ENCODE measurements around the gene POLR3H.

DNA sequence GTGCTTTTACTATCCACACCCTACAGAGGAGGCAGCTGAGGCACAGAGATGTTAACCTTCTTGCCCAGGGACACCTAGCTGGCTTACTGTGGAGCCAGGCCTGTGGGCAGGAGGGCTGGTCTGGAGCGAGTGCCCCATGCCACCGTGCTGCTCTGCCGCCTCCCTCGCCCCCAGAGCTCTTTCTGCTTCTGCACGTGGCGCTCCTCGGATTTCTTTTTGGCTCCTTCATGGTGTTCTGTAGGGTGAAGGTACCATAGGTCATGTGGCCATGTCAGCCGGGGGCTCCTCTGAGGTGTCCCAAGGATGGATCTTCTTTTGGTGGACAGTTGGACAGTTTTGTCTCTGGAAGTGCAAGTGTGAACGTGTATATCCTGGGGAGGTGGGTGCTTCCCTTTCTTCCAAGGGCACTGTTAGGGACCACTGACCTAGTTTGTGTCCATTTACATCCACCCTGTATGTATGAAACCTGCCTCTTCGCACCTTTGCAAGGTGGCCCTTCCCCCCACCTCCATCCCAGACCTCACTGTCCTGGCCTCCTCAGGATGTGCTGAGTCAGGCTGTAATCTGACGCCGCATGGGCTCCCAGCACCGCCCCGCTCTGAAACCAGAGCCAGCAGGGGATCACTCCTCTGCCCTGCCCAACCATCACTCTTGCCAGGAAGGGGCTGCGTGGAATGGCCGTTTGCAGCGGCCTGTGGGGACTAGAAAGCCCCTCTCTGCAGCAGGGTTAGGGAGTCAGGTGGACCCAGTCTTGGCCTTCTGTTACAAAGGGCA, 31.7 kb downstream of the POLR3H start:
- TF ChIP-seq, protein P1, sequence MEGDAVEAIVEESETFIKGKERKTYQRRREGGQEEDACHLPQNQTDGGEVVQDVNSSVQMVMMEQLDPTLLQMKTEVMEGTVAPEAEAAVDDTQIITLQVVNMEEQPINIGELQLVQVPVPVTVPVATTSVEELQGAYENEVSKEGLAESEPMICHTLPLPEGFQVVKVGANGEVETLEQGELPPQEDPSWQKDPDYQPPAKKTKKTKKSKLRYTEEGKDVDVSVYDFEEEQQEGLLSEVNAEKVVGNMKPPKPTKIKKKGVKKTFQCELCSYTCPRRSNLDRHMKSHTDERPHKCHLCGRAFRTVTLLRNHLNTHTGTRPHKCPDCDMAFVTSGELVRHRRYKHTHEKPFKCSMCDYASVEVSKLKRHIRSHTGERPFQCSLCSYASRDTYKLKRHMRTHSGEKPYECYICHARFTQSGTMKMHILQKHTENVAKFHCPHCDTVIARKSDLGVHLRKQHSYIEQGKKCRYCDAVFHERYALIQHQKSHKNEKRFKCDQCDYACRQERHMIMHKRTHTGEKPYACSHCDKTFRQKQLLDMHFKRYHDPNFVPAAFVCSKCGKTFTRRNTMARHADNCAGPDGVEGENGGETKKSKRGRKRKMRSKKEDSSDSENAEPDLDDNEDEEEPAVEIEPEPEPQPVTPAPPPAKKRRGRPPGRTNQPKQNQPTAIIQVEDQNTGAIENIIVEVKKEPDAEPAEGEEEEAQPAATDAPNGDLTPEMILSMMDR (conservative IDR thresholded peaks at IDR 0.05 in 1 of 2, IDR thresholded peaks at IDR 0.05 in 1 of 2; ENCODE audit: extremely low read depth in 1 of 2, insufficient read depth in 1 of 2, low read depth in 1 of 2, low read length in 2 of 2) = no peak
- TF ChIP-seq EZH2 (IDR thresholded peaks at IDR 0.05; ENCODE audit: borderline replicate concordance, low read length) = no peak
